GM19099 (cell line): ENCODE measurements around the gene NRL.

Experiments used
- POLR2A ChIP-seq: IDR thresholded peaks from 3 replicates; pipeline ENCODE4 v1.6.1; 2011; ENCODE audit warnings: low read depth; ENCODE audit not compliant: insufficient read length; ENCODE audit errors: extremely low read depth

NRL gene

GRCh38 chr14:24086193-24086955, 28.4 kb downstream of the NRL start:
- no peak for TF ChIP-seq POLR2A

- no peak for TF ChIP-seq POLR2A
Measured at GRCh38 chr14:24085215-24085614, 29.5 kb downstream of the NRL start.

- no peak for TF ChIP-seq POLR2A
Measured at GRCh38 chr14:24084440-24084839, 30.3 kb downstream of the NRL start.

GRCh38 chr14:24083462-24083861, 31.3 kb downstream of the NRL start:
- TF ChIP-seq POLR2A: no peak

GRCh38 chr14:24082411-24083080, 32.2 kb downstream of the NRL start:
- no peak for TF ChIP-seq POLR2A

- no peak for TF ChIP-seq POLR2A
Measured at GRCh38 chr14:24081739-24082211, 33.0 kb downstream of the NRL start.

- peak; percentile 78 for TF ChIP-seq POLR2A
Measured at GRCh38 chr14:24080888-24081738, 33.6 kb downstream of the NRL start.

- no peak for TF ChIP-seq POLR2A
Measured at GRCh38 chr14:24080142-24080530, 34.6 kb downstream of the NRL start.

- TF ChIP-seq POLR2A: no peak
Measured at GRCh38 chr14:24079491-24080141, 35.1 kb downstream of the NRL start.

GRCh38 chr14:24078146-24078545, 36.6 kb downstream of the NRL start:
- no peak for TF ChIP-seq POLR2A

- no peak for TF ChIP-seq POLR2A
Measured at GRCh38 chr14:24077086-24077485, 37.7 kb downstream of the NRL start.

- TF ChIP-seq POLR2A: no peak
Measured at GRCh38 chr14:24076302-24076601, 38.5 kb downstream of the NRL start.

- no peak for TF ChIP-seq POLR2A
Measured at GRCh38 chr14:24075485-24076301, 39.1 kb downstream of the NRL start.

GRCh38 chr14:24074625-24075484, 39.9 kb downstream of the NRL start:
- no peak for TF ChIP-seq POLR2A
